Activated CD4-positive, alpha-beta T cell treated with anti-CD3 and anti-CD28 coated beads for 36 hours (primary cell): ENCODE measurements around the gene SELPLG. TPM values are rescaled to one million over a fixed set of nuclear protein-coding genes. Genes with fewer than 3 reads are reported as not detected.
"Not testable (repeated sequence)": the region's sequence is repeated elsewhere in the genome, so short reads cannot be mapped to it uniquely, and the experiment has no call there.

Experiments used
- ATAC-seq: fragments of 200-7000 bp; cut with Tn5 transposase; one replicate; pipeline ENCODE4 v1.10.0; 2021; ENCODE audit warnings: mild to moderate bottlenecking, moderate library complexity
- CTCF ChIA-PET: fragments of 350-600 bp; sonication (Branson Sonifier 250); formaldehyde crosslinking; loops from one replicate; lab custom pipeline; 2021; ENCODE audit warnings: antibody characterized with exemption; lab: Charles Lee
- POLR2A ChIA-PET: fragments of 350-600 bp; sonication (Branson Sonifier 250); formaldehyde crosslinking; loops from one replicate; lab custom pipeline; 2021; ENCODE audit warnings: antibody characterized with exemption, inconsistent platforms; lab: Charles Lee
- DNase-seq: peaks from one replicate; pipeline ENCODE4 v3.0.0-alpha.2; 2020
- H3K27ac Mint-ChIP-seq: one replicate; pipeline ENCODE4 v1.8.0; 2021; ENCODE audit warnings: mixed read lengths
- H3K27me3 Mint-ChIP-seq: one replicate; pipeline ENCODE4 v1.8.0; 2021; ENCODE audit warnings: mixed read lengths
- H3K36me3 Mint-ChIP-seq: one replicate; pipeline ENCODE4 v1.8.0; 2021; ENCODE audit warnings: low read depth, mixed read lengths
- H3K4me1 Mint-ChIP-seq: one replicate; pipeline ENCODE4 v1.8.0; 2021; ENCODE audit warnings: mixed read lengths
- H3K4me3 Mint-ChIP-seq: one replicate; pipeline ENCODE4 v1.8.0; 2021; ENCODE audit warnings: mild to moderate bottlenecking, moderate library complexity, mixed read lengths
- H3K9me3 Mint-ChIP-seq: one replicate; pipeline ENCODE4 v1.8.0; 2021; ENCODE audit warnings: low read depth, mixed read lengths
- intact Hi-C, 2 experiments: fragments of 100-400 bp; cut with DNase I in 1 of 2; cut with micrococcal nuclease in 1 of 2; formaldehyde crosslinking; loops; one replicate each; pipeline versions ENCODE4 v1.14.2 to v1.15.1; 2022 to 2024; cut with DNase I, micrococcal nuclease
- total RNA-seq, 2 experiments: library from RNA; stranded (reverse); gene quantifications; one replicate each; pipeline ENCODE4 v1.2.3, GENCODE V29; 2021

SELPLG gene
- total RNA-seq, 2 experiments from 2014 or later, result 31.0 to 36.9 TPM

DNA sequence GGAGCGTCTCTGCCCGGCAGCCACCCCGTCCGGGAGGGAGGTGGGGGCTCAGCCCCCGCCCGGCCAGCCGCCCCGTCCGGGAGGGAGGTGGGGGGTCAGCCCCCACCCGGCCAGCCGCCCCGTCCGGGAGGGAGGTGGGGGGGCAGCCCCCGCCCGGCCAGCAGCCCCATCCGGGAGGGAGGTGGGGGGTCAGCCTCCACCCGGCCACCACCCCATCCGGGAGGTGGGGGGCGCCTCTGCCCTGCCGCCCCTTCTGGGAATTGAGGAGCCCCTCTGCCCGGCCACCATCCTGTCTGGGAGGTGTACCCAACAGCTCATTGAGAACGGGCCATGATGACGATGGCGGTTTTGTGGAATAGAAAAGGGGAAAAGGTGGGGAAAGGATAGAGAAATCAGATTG is 22.6 kb upstream of the SELPLG start:
- H3K9me3 Mint-ChIP-seq, H3K27me3 Mint-ChIP-seq, DNase-seq, H3K27ac Mint-ChIP-seq, intact Hi-C loops, H3K4me3 Mint-ChIP-seq, CTCF ChIA-PET, ATAC-seq, POLR2A ChIA-PET: not testable (repeated sequence)
- peaks cover 14% of the 10 kb centered on the region for H3K36me3 Mint-ChIP-seq
- peaks cover 13% of the 10 kb centered on the region for H3K4me1 Mint-ChIP-seq

DNA sequence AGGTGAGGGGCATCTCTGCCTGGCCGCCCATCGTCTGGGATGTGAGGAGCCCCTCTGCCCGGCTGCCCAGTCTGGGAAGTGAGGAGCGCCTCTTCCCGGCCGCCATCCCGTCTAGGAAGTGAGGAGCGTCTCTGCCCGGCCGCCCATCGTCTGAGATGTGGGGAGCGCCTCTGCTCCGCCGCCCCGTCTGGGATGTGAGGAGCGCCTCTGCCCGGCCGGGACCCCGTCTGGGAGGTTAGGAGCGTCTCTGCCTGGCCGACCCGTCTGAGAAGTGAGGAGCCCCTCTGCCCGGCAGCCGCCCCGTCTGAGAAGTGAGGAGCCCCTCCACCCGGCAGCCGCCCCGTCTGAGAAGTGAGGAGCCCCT is 22.1 kb upstream of the SELPLG start:
- H3K4me3 Mint-ChIP-seq, H3K27me3 Mint-ChIP-seq, POLR2A ChIA-PET, ATAC-seq, DNase-seq, H3K4me1 Mint-ChIP-seq, H3K9me3 Mint-ChIP-seq, CTCF ChIA-PET, H3K27ac Mint-ChIP-seq, intact Hi-C loops: not testable (repeated sequence)
- peaks cover 14% of the 10 kb centered on the region for H3K36me3 Mint-ChIP-seq

DNA sequence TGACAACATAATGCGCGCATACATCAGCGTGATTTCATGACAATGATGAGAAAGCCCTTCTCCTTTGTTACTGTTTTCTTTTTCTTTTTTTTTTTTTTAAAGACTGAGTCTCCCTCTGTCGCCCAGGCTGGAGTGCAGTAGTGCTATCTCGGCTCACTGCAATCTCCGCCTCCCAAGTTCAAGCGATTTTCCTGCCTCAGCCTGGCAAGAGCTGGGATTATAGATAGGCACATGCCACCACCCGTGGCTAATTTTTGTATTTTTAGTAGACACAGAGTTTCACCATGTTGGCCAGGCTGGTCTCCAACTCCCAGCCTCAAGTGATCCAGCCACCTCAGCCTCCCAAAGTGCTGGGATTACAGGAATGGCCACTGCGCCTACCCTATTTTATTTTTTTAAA is 20.9 kb upstream of the SELPLG start:
- ChIA-PET POLR2A (interaction anchor here (0.6 kb wide), 1 partner anchor 99 kb away, joined by 4 read pairs; no protein-coding TSS in a partner anchor), CTCF (interaction anchor here (0.7 kb wide), 1 partner anchor 9 kb away, joined by 4 read pairs; no protein-coding TSS in a partner anchor)
- peaks cover 11% of the 10 kb centered on the region for H3K4me1 Mint-ChIP-seq
- DNase-seq, intact Hi-C loops, H3K4me3 Mint-ChIP-seq, H3K27me3 Mint-ChIP-seq, ATAC-seq, H3K9me3 Mint-ChIP-seq, H3K27ac Mint-ChIP-seq: not testable (repeated sequence)
- H3K36me3 Mint-ChIP-seq, result peaks cover 17% of the 10 kb centered on the region

DNA sequence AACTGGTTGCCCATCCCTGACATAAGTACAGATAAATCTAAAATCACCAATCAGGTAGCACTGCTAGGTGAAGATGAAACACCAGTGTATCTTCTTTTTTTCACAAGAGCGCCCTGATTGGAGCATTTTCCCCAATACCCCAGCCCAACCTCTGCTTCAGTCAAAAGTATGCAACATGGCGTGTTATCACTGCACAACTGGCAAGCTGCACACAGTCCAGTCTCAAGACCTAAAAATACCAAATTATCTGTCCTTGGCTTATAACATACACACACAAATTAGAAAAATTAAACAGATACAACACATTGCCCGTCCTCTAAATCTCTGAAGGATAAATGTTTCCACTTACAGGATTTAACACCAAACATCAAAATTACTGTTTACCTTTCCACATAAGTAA is 20.2 kb upstream of the SELPLG start:
- Mint-ChIP-seq H3K4me1 (peaks cover 18% of the 10 kb centered on the region), H3K27ac (no peak overlapping the region), H3K36me3 (peaks cover 18% of the 10 kb centered on the region), H3K9me3 (no peaks in the 10 kb centered on the region), H3K4me3 (no peak overlapping the region), H3K27me3 (no peaks in the 10 kb centered on the region)
- intact Hi-C loops, result no loop called here
- DNase-seq, result no peak
- no peak for ATAC-seq
- POLR2A ChIA-PET, result no interaction called here
- CTCF ChIA-PET, result interaction anchor here (0.6 to 1.7 kb wide), 3 partner anchors 11 to 150 kb away, joined by 3 to 17 read pairs (median 12); no protein-coding TSS in a partner anchor

DNA sequence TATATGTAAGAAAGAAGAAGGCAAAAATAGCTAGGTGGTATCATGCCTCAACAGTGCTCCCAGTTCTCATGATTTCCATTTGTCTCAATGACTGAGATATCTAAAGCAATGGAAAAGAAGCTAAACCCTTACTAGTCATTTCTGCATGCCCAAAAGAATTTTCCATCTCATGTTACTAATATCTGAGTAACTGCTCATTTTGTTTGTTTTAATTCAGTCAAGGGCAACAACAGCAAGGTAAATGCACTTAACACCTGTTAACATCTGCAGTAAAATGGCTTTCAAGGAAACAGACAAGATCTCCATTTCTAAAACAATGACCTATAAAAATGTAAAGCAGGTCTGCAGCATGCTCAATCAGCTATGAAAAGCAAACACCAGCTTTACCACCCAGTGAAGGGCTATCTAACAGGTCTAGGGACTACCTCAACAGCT is 19.4 kb upstream of the SELPLG start:
- intact Hi-C loops, result no loop called here
- ATAC-seq, result peak; percentile 46
- H3K4me1 Mint-ChIP-seq, result peaks cover 23% of the 10 kb centered on the region
- CTCF ChIA-PET, result interaction anchor here (0.6 to 1.7 kb wide), 6 partner anchors 9 to 332 kb away, joined by 3 to 17 read pairs (median 4); no protein-coding TSS in a partner anchor
- H3K9me3 Mint-ChIP-seq, result no peaks in the 10 kb centered on the region
- no peak overlapping the region for H3K27ac Mint-ChIP-seq
- peaks cover 22% of the 10 kb centered on the region for H3K36me3 Mint-ChIP-seq
- no peaks in the 10 kb centered on the region for H3K27me3 Mint-ChIP-seq
- no peak for DNase-seq
- POLR2A ChIA-PET, result no interaction called here
- H3K4me3 Mint-ChIP-seq, result no peak overlapping the region

DNA sequence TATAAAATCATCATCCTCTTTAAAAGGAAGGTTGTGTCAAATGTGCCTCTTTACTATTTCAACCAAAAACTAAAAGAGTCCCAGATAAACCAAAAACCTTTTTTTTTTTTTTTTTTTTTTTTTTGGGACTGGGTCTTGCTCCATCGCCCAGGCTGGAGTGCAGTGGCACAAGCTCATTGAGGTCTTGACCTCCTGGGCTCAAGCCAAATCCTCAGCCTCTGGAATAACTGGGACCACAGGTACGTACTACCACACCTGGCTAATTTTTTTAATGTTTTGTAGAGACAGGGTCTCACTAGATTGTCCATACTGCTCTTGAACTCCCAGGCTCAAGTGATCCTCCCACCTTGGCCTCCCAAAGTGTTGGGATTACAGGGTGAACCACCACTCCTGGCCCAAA is 16.4 kb upstream of the SELPLG start:
- intact Hi-C loops, result no loop called here
- Mint-ChIP-seq H3K4me1 (peaks cover 41% of the 10 kb centered on the region), H3K27me3 (no peaks in the 10 kb centered on the region), H3K36me3 (peaks cover 24% of the 10 kb centered on the region), H3K9me3 (no peaks in the 10 kb centered on the region), H3K4me3 (no peak overlapping the region), H3K27ac (no peak overlapping the region)
- ChIA-PET POLR2A (interaction anchor here (0.5 kb wide), 1 partner anchor 40 kb away, joined by 3 read pairs; no protein-coding TSS in a partner anchor), CTCF (interaction anchor here (0.7 to 3.6 kb wide), 6 partner anchors 10 to 47 kb away, joined by 3 to 15 read pairs (median 4); no protein-coding TSS in a partner anchor)
- ATAC-seq, result no peak
- DNase-seq, result no peak

DNA sequence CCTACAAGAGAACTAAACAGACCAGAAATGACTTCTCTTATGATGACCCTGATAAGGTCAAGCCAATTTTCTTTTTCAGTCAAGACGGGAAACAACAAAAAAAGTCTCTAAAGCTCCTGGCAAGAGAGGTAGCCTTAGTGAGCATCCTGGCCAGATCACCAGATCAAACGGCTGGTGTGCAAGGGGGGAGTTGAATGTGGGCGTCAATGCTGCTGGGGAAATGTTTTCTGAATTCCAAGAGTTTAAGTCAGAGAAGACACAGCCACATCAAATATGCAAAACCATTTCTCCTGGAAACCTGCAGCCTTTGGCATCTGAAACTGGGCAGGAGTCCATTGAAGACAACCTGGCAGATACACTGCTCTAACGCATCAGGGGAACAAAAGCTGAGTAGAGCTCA is 16.0 kb upstream of the SELPLG start:
- H3K9me3 Mint-ChIP-seq, result no peaks in the 10 kb centered on the region
- CTCF ChIA-PET, result interaction anchor here (0.7 to 3.6 kb wide), 6 partner anchors 10 to 154 kb away, joined by 3 to 15 read pairs (median 4); no protein-coding TSS in a partner anchor
- H3K27me3 Mint-ChIP-seq, result no peaks in the 10 kb centered on the region
- intact Hi-C loops, result loop anchor here in 1 of 2 experiments (5.0 kb wide), 1 partner anchor 43 kb away; no protein-coding TSS in a partner anchor
- DNase-seq, result no peak
- peaks cover 26% of the 10 kb centered on the region for H3K36me3 Mint-ChIP-seq
- no peak for ATAC-seq
- peak overlapping the region; percentile 35 for H3K27ac Mint-ChIP-seq
- peaks cover 41% of the 10 kb centered on the region for H3K4me1 Mint-ChIP-seq
- POLR2A ChIA-PET, result interaction anchor here (0.5 kb wide), 1 partner anchor 40 kb away, joined by 3 read pairs; no protein-coding TSS in a partner anchor
- no peak overlapping the region for H3K4me3 Mint-ChIP-seq

DNA sequence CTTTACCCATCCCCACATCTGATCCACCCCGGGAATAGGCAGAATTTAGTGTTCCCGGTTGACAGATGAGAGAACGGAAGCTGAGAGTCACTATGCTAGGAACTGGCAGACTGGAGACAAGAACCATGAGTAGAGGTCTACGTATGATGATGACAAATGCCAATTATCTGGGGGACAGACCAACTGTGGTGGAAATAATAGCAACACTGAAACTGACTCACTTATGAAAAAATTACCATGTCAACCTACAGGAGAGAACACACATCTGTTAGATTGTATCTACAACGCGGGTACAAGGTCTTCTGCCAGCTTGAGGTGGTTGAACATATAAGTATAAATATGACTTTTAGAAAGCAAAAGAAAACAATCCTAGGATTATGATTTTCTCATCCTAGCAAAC is 15.4 kb upstream of the SELPLG start:
- Mint-ChIP-seq H3K36me3 (peaks cover 26% of the 10 kb centered on the region), H3K9me3 (no peaks in the 10 kb centered on the region), H3K4me1 (peaks cover 41% of the 10 kb centered on the region), H3K4me3 (no peak overlapping the region), H3K27me3 (no peaks in the 10 kb centered on the region), H3K27ac (no peak overlapping the region)
- no peak for DNase-seq
- intact Hi-C loops, result loop anchor here in 1 of 2 experiments (5.0 kb wide), 1 partner anchor 43 kb away; no protein-coding TSS in a partner anchor
- CTCF ChIA-PET, result interaction anchor here (1.0 to 3.6 kb wide), 4 partner anchors 9 to 154 kb away, joined by 3 to 15 read pairs (median 4); no protein-coding TSS in a partner anchor
- ATAC-seq, result peak; percentile 69
- POLR2A ChIA-PET, result no interaction called here

DNA sequence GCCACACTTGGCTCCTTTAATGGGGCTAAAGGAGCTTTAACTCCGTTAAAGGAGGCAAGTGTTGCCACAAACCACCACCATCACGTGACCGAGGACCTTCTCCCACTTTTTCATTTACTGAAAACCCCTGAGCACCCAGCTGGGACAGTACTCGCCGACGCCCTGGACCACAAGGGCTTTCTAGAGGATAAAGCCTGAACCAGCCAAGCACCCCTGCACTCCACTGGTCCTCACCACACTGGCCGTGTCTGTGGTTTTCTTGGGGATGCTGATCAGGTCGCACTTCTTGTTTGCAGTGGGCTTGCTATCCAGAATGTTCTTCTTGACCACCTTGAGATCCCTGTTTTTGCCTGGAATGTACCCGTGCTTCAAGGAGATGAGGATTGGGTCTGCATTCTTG is 14.7 kb upstream of the SELPLG start:
- no peaks in the 10 kb centered on the region for H3K9me3 Mint-ChIP-seq
- ATAC-seq, result no peak
- no peak overlapping the region for H3K4me3 Mint-ChIP-seq
- peaks cover 41% of the 10 kb centered on the region for H3K4me1 Mint-ChIP-seq
- H3K36me3 Mint-ChIP-seq, result peaks cover 26% of the 10 kb centered on the region
- POLR2A ChIA-PET, result no interaction called here
- no peak overlapping the region for H3K27ac Mint-ChIP-seq
- no peak for DNase-seq
- intact Hi-C loops, result loop anchor here in 1 of 2 experiments (5.0 kb wide), 1 partner anchor 44 kb away; no protein-coding TSS in a partner anchor
- no peaks in the 10 kb centered on the region for H3K27me3 Mint-ChIP-seq
- CTCF ChIA-PET, result interaction anchor here (0.6 to 3.6 kb wide), 4 partner anchors 16 to 155 kb away, joined by 3 to 19 read pairs (median 10); no protein-coding TSS in a partner anchor

DNA sequence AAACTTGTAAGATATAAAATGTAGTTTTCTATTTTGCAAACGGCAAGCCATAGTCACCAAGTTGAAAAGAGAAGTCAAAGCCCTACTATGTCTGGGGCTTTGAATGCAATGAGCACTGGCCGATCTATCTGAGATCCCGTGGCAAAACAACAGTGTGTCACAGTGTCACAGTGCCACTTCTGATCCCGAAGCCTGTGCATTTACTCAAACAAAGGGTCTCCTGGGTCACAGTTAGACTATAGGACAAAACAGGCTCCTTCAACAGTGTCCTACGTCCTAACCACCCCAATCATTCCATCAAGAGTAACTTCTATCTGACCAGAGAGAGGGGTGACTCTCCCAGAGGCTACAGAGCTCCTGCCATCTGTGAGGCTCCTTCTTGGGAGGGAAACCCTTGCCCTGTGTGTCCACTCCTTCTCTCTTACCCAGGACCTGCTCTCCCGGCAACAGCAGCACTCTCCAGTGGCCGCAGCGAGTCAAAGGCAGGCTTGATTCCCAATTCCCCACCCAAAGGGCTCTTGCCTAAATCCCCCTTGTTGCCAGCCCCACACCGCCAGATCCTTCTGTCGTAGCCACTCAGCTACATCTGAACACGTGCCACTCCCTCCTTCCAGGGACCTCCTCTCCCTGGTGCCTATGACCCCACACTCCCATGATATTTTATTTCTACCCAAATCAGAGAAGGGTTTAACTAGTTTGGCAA is 14.0 kb upstream of the SELPLG start:
- ChIA-PET POLR2A (interaction anchor here (1.1 kb wide), 1 partner anchor 19 kb away, joined by 4 read pairs; no protein-coding TSS in a partner anchor), CTCF (interaction anchor here (1.6 to 3.1 kb wide), 4 partner anchors 12 to 82 kb away, joined by 4 to 19 read pairs (median 8); no protein-coding TSS in a partner anchor)
- H3K4me1 Mint-ChIP-seq, result peaks cover 35% of the 10 kb centered on the region
- no peaks in the 10 kb centered on the region for H3K27me3 Mint-ChIP-seq
- no peak for ATAC-seq
- intact Hi-C loops, result loop anchor here in 1 of 2 experiments (5.0 kb wide), 1 partner anchor 45 kb away; no protein-coding TSS in a partner anchor
- H3K36me3 Mint-ChIP-seq, result peaks cover 26% of the 10 kb centered on the region
- no peak overlapping the region for H3K27ac Mint-ChIP-seq
- no peak overlapping the region for H3K4me3 Mint-ChIP-seq
- no peak for DNase-seq
- H3K9me3 Mint-ChIP-seq, result no peaks in the 10 kb centered on the region
